ENCODE data around the gene ZNF516.
A peak's percentile ranks its signal among the peaks of the same experiment; 100 is the strongest.

Gene ZNF516

DNA sequence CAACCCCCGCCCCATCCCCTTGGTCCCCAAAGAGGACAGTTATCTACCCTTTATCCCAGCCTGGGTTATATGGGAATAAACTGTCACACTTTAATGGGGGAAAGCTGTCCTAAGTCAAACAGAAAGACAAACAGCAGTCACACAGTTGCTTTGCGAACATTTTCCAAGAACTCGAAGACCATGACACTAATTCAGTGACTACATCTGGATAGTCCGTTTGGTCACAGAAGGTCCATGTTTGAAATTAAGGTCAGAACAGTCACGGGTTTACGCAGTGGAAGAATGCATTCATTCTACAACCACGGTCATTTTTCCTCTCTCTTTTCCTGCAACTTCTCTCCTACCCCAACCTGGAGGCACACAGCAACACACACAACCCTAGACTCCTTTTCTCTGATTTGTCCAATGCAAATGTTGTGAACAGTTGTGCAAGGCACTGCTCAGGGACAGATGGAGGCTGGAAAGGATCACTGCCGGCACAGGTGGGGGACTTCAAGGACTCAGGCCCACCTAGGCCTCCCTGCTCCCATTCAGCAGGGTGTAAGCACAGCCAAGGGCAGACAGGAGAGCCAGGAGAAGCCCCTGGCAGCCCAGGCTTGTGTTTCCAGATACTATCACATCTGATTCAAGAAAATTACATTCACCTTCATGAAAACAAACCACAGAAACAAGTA, 39.9 kb downstream of the ZNF516 start:
- DNase-seq, result peak; percentile 28

DNA sequence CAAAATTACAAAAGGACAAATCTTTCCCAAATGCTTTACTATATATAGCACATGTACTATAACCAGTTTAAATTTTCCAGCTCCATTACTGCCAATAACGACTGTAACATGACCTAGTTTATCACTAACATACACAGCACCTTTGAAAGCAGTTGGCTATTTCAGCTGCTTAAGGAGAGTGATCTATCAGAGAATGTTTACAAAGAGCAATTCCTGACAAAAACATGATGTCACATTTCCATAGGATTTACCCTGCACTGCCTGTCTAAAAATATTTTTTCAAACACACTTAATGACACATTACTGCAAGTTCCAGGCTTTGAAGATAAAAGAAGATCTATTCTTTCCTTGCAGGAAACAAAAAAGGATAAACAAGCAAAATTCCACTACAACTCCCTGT, 40.6 kb downstream of the ZNF516 start:
- DNase-seq, result peak; percentile 54

DNA sequence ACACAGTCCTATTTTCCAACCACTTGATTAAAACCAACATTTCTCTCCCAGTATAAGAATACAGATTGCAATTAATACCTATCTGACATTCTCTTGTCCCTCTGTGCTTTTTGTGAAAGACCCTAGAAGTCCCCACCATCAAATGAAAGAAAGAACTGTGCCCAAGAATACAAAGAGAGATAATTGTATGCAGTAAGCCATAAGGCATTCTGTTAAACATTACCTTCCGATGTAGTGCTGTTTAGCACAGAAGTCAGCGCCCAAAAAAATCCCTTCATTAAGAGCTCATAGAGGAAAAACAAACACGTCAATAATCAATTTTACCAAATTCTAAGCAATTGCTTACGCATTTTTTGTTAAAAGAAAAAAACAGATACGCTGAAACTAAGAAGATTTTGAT, 41.1 kb downstream of the ZNF516 start:
- DNase-seq, result no peak

DNA sequence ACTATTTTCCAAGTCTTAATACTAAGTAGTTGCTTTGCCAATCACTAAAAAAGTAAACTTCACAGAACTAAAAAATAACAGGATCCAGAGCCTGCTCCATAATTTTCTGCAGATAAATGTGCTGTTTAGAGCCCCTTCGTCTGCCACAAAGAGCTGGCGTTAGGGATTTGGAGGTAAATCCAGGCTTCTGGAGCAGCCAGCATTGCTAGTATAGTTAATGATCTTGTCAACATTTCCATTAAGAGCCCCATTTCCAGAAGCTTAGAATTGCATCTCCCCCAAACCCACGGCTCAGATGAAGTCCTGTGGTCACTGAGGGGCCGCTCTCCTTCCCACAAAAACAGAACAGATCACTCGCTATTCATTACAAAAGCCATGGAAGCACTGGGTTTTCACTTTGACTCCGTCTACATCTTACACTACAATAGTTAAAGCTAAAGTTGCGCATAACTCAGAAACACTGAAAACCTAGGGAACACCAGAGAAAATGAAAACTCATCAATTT, 41.9 kb downstream of the ZNF516 start:
- DNase-seq, result peak; percentile 27

DNA sequence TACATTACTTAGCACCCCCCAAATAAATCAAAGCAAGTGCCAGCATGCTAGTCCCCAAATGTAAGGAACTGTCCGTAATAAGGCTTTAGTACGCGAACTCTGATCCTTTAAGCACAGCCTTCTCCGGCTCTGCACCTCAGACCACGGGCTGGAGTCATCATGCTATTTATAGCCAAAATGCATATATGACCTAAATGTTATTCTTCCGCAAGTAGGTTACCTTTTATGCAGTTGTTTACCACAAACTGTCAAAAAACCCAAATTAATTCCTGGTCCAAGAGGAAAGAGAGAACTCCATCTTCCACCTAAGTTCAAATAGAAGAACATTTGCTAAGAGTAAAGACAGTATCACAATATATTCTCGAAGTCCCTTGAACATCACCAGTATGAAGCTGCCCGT, 42.7 kb downstream of the ZNF516 start:
- peak; percentile 79 for DNase-seq

DNA sequence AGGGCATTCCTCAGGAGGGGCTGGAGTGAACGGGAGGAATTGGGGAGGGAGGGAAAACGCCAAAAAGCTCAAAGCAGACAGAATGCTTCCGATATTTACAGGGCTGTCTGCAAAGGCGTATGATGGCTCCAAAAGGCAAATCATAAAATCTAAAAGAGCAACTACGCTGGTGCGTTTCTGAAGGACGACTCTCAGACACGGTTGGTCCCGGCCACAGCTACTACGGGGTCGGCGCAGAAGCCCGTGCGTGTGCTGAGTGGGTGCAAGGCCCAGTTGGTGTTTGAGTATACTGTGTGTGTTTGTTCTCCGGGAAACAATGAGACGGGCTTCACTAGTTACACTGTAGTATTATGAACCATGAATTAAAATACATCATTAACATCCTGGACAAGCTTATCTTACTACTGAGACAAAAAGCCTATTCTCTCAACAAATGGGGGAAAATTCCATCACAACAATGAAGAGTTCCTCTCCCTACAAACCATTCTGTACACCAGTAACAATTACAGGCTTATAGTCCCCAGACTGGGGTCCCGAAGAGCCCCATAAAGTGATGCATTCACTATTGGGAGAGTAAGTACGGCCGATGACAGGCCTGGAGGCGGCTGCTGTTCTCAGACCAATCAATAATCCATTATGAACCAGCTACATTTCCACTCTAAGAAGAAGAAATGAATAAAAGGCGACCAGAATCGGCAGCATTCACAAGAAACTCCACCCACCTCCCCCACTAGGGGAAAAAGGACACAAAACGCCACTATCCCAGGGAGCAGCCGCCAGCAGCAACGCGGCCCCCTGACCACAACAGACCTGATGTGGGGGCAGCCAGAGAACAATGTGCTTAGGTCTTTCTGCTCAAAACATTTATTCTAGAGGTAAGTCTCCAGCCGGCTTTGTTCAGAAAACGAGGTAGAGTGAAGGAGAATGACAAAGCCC, 43.4 kb downstream of the ZNF516 start:
- DNase-seq, result peak; percentile 71

DNA sequence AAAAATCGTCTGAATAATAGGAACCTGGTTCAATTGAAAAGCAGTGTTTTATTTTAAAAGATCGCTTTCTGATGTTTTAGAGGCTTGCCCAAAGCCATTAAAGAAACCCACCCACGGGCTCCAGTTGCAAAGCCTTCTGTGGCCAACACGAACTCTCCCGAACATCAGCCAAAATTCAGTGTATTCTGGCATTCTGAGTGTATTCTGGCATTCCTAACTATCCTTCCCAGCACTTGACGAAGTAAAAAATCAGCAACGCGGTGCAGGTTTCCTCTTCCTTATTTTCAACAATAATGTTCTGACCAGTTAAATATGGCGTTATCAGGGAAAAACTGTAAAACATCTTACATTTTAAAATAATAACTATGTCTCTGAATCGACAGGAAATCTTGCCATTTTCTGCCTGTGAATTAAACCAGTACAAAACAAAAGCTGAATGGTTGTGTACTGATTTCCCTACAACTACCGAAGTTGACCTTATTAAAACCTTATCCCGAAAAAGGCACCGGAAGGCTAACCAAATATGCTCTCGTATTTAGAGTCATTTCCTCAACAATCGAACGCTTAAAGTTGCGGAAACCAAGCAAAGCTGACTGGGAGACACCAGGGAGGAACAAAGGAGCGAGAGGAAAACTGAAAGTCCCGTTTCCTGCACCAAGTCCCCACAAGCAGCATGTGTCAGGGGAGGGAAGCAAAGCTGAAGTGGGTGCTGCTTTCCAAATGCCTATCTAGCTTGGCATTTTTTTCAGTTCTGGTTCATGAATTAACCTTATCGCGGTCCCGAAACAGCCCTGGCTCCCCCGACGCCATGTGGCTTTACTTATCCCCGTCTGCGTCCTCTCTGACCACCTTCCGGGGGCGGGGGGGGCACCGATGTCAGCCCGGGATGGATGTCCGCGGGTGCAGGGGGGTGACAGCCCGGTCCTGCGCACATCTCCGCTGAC, 44.3 kb downstream of the ZNF516 start:
- DNase-seq, result peak; percentile 75

DNA sequence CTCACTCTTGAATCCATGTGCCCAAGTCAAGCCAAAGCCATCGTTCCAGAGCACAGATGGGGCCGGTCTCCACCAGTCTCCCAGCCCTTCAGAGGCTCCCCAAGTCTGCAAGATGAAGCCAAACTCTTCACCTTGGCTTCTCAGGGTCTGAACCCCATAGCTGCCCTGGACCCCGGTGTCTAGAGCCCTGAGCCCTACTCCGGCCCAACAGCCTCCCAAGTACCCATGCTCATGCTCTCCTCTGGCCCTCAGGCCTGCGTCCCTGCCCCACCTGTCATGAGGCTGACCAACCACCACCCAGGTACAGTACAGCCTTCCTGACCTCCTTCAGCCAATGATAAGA, 46.0 kb downstream of the ZNF516 start:
- no peak for DNase-seq

DNA sequence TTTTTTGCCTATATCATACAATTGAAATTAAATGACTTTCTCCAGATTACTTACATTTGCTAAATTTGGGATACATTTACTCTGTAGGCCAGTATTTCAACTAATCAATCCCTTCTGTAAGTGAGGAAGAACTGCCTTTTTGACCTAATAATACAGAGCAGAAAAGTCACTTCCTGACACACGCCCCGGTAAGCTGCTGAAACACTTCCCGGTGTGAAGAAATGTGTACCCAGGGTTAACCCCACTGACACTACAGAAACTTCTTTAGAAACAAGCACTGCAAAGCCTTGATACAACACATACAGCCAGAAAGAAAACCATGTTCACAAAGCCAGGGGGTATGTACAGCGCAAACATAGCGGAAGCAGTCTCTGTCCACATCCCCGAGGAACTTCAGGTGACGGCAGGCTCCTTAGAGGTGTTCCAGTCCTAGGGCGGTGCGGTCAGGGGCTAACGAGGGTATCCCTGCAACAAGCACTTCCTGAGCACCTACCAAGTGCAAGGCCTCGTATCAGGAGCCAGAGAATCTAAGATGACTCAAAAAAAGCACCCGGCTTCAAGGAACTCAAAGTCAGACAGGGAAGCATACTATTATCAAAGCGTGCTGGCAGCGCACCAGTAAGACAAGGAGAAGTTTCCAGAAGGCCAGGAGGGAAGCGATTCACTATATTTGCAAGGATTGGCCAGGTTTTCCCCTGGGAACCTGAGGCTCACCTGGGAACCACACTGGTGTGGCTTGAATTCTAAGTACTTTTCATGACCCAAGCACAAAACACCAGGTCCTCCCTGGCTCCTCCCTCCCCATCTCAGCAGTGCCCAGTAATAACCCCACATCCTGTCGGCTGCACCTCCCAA, 46.6 kb downstream of the ZNF516 start:
- DNase-seq, result no peak

DNA sequence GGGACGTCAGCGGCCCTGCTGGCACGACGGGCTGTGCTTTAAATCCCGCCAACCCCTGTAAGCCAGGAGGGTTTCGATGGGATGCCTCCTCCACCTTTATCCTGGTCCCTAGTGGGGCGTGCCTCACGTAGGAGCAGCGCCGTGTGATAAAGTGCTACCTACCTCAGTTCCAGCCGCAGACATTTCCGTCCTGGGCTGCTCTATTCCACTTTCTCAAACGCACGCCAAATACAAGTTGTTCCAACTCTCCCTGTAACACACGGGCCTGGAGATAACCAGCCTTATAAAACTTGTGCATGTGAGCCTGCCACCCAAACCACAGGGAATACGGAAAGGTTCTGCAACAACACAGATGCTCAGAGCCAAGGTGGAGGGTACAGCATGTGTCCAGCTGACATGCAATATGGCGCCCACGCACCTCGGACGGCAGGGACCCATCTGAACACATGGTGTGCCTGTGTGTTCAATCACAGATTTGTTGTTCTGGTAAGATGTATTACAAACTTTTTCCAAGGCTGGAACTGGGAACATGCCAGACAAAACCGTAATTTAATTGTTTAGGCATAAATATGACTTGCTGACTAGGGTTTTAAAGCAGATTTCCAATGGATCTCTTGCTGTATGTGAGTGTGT, 47.7 kb downstream of the ZNF516 start:
- DNase-seq, result no peak

DNA sequence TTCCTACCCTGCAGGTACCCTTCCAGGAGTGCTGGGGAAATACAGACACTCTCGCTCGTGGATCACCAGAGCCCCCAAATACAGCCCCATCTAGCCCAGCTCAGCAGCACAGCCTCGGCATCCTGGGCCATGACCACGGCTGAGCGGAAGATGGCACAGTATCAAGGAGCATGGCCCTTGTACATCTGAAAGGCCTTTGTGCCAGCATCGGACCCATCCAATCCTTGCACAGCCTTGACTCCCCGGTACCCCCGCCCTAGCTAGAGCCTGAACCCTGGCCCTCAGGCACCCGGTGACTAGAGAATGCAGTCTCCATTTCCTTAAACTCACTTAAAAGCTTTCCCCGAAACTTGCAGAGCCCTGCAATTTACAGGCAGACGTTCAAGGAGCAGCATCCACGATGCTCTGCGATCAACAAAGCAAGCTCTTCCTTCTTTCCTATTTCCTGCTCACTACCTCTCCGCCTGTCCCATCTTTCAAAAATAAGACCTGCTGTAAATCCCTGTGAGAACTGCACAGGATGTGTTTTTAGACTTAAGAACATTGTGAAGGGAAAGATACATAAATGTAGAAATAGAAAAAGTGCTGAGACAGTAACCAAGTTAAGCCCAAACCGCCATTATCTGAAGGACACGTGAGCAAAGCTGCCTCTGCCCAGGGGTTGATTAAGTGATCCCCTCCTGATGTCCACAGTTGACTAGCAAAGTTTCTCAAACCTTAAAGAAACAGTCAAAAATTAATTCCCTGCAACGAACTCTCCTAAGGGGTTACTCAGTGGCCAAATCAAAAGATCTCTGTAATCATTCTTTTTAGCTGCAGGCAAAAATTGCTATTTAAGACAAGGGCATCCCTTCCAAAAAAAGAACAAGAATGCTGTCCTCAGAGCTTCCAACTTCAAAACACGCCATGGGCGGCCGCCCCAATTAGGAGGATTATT, 48.5 kb downstream of the ZNF516 start:
- no peak for DNase-seq

DNA sequence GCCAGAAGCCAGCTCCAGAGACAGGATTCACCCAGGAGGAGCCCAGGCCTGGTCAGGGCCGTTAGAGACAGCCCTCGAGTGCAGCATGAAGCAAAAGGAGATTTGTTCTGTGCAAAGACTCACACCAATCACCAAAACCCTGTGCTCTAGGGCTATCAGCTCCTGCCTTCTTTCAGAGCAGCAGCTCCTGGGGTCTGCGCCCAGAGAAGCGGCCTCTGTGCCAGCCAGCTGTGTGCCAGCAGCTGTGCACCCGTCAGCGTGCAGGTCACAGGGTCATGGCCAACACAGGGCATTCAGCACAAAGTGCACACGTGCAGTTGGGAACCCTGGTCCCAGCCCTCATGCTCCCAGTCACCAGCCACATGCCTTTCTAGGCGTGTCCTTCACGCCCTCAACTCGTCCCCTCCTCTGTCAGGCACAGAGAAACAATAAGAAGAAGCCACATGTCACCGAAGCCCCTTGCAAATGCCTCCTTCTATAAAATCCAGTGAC, 49.3 kb downstream of the ZNF516 start:
- DNase-seq, result peak; percentile 19

DNA sequence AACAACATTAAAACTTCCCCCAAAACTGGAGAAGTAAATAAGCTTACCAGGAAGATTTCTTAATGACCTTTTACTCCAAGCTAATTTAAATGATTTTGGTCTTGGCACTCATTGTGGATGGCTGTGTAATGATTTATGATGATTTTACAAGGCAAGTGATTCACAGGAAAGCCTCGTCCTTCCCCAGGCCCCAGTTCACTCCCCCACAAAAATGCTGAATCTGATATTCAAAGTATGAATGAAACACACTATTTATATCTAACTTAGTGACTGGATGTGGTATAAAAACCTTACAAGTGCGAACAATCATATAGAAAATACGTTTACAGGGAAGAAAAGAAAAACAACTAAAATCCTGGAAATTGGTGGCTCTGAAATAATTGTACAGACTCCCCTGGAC, 49.8 kb downstream of the ZNF516 start:
- no peak for DNase-seq

DNA sequence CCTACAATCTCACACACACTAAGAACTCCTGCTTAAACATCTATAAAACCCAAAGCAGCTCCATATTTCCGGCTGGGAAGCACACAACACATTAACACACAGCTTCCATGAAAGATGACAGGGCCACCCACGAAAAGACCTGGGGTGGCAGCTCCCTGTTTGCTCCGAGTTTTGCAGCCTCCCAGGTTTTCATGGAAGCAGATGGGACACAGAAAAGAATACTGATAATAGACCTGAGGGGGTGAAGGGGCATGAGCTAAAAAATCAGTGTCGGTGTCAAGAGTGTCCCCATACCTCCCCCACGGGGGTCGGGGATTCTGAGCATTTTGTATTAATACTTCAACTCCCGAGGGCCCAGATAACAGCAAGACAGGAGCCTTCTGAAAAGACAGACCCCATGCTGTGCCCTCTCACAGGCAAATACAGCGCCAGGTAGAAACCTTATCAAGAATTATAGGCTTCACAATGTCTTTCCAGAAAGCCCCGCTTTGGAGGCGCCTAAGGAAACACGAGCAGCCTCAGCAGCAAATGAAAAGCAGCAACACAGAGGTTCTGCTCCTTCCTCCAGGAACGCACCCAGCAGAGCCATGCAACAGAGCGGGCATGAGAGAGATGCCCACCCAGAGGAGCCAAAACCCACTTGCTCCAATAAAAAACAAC, 50.5 kb downstream of the ZNF516 start:
- peak; percentile 31 for DNase-seq

DNA sequence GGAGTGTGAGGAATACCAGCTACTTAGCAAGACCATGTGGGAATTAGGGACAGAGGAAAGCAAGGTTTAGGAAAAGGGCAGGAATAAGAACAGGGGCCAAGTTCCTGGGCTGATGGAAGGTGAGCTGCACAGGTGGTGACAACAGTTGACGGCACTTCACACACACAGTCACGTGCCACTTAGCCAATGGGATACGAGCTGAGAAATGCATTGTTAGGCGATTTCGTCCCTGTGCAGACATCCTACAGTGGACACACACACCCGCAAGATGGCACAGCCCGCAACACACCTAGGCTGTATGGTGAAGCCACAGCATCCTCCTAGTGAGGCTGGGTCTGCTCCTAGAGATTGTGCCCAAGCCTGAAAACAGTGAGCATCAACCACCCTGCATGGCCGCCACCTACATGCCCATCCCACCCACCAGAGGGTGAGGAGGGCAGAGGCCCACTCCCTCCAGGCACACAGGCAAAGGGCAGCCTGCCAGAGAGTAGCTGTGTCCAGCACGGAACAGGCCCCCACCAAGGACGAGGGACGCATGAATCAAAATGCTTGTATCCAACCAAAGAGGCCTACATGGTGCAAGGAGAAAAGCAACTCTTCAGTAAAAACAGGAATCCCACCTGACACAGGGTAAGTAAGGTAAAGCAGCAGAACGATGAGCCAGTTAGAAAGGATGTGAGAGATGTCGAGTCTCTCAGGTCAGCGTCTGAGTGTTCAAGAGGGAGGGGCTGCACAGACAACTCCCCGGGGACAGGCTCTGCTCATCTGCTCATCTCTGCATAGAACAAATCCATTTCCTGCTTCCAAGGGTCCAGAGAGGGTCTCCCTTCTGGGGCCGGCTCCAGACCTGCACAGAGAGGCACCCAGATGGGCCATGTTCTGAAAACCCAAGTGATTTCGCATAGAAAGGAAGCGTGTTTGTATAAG, 51.3 kb downstream of the ZNF516 start:
- peak; percentile 24 for DNase-seq

DNA sequence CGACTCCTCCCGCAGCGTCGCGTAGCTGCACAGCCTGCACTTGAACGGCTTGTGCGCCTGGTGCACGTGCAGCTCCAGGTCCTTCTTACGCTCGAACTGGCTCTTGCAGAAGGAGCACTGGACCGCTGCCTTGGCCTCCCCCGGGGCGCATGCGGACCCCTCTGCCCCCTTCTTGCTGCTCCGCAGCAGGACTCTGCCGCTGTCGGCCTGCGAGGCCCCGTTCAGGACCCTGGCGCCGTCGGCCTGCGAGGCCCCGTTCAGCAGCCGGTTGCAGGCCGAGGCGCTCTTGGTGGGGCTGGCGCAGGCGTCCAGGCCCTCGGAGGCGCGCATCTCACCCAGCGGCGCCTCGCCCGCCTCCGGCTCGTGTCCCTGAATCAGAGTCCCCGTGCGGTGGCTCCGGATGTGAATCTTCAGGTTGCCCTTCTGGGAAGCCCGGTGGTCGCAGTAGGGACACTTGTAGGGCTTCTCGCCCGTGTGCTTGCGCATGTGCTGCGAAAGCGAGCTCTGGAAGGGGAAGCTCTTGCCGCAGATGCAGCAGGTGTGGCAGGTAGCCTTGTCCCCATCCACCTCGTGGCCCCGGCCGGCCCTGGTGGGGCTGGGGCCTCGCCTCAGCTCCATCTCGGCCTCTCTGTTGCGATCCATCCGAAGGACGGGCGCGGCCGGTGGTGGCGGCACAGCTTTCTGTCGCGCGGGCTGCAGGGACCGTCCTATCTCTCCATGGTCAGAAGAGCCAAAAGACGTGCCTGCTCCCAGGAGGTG, 52.5 kb downstream of the ZNF516 start:
- no peak for DNase-seq

DNA sequence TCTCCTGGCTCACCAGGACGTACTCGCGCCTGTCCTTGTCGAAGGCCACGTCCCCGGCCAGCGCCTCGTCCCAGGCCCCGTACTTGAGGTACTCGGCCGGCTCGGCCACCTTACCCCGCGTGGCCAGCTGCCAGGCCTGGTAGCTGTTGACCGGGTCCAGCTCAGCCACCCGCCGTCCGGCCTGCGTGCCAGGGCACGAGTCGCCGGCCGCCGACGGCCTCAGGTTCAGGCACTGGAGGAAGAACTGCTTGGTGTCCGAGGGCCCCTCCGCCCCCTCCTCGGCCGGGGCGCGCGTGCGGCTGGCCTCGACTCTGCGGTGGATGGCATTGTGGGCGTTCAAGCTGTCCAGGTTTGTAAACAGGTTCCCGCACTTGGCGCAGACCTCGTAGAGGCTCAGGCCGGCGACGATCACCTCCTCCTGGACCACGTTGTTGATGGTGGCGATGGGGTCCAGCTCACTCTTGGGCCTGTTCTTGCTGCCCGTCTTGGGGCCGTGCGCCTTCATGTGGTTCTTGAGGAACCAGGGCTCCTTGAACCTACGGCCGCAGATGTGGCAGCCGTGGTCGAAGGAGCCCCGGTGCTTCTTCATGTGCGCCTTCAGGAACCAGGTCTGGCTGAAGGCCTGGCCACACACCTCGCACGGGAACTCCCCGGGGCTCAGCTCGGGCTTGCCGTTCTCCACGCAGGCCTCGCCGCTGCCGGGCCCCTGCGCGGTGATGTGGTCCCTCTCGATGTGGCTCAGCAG, 53.2 kb downstream of the ZNF516 start:
- DNase-seq, result no peak
